MM.1S (cell line): ENCODE results near the gene LRRTM4.

Source experiments
- DNase-seq: peaks from one replicate; pipeline ENCODE4 v3.0.0-alpha.2; 2015
- H2AFZ ChIP-seq: fragments of 300-600 bp; sonication (generic); 2 replicates; pipeline ENCODE4 v1.6.0; 2016; ENCODE audit warnings: antibody characterized with exemption, low read length
- H3F3A ChIP-seq: fragments of 300-600 bp; sonication (generic); 2 replicates; pipeline ENCODE4 v1.6.1; 2016; ENCODE audit warnings: mild to moderate bottlenecking, antibody characterized with exemption, low read length, moderate library complexity, mixed read lengths; ENCODE audit not compliant: insufficient read depth
- H3K27ac ChIP-seq: fragments of 300-600 bp; sonication (generic); 2 replicates; pipeline ENCODE4 v1.5.1; 2016; ENCODE audit warnings: mild to moderate bottlenecking, low read length
- H3K27me3 ChIP-seq: fragments of 300-600 bp; sonication (generic); replicated peaks from 2 replicates; pipeline ENCODE4 v1.6.0; 2016; ENCODE audit warnings: low read length; ENCODE audit not compliant: insufficient read depth
- H3K36me3 ChIP-seq: fragments of 300-600 bp; sonication (generic); replicated peaks from 2 replicates; pipeline ENCODE4 v1.6.1; 2016; ENCODE audit warnings: mild to moderate bottlenecking, low read length, mixed read lengths; ENCODE audit not compliant: insufficient read depth
- H3K4me1 ChIP-seq: fragments of 300-600 bp; sonication (generic); 2 replicates; pipeline ENCODE4 v1.6.1; 2016; ENCODE audit warnings: low read length, mixed read lengths
- H3K4me2 ChIP-seq: fragments of 300-600 bp; sonication (generic); 2 replicates; pipeline ENCODE4 v1.6.0; 2016; ENCODE audit warnings: low read depth, low read length
- H3K4me3 ChIP-seq: fragments of 300-600 bp; sonication (generic); 2 replicates; pipeline ENCODE4 v1.5.1; 2016; ENCODE audit warnings: low read length, mixed read lengths
- H3K79me2 ChIP-seq: fragments of 300-600 bp; sonication (generic); 2 replicates; pipeline ENCODE4 v1.6.1; 2016; ENCODE audit warnings: mixed run types, low read length, mixed read lengths
- H3K9ac ChIP-seq: fragments of 300-600 bp; sonication (generic); 2 replicates; pipeline ENCODE4 v1.6.1; 2016; ENCODE audit warnings: low read length, mixed read lengths
- H3K9me2 ChIP-seq: fragments of 300-600 bp; sonication (generic); replicated peaks from 2 replicates; pipeline ENCODE4 v1.6.1; 2016; ENCODE audit warnings: mild to moderate bottlenecking, low read length, mixed read lengths; ENCODE audit not compliant: insufficient read depth
- H3K9me3 ChIP-seq: fragments of 300-600 bp; sonication (generic); replicated peaks from 2 replicates; pipeline ENCODE4 v1.6.1; 2016; ENCODE audit warnings: mild to moderate bottlenecking, low read length, mixed read lengths; ENCODE audit not compliant: insufficient read depth
- H4K20me1 ChIP-seq: fragments of 300-600 bp; sonication (generic); 2 replicates; pipeline ENCODE4 v1.6.1; 2016; ENCODE audit warnings: mild to moderate bottlenecking, low read length, moderate library complexity, mixed read lengths; ENCODE audit not compliant: insufficient read depth
- CTCF ChIP-seq: fragments of 300-600 bp; sonication (generic); IDR thresholded peaks from 2 replicates; pipeline ENCODE4 v1.5.1; 2016; ENCODE audit warnings: antibody characterized with exemption, low read length, mixed read lengths
- EZH2 ChIP-seq: fragments of 300-600 bp; sonication (generic); optimal IDR thresholded peaks from 2 replicates; pipeline ENCODE3; 2017; ENCODE audit warnings: low read depth, mild to moderate bottlenecking, antibody characterized with exemption, low read length, mixed read lengths
- EZH2phosphoT487 ChIP-seq: fragments of 300-600 bp; sonication (generic); IDR thresholded peaks from 2 replicates; pipeline ENCODE4 v1.6.1; 2018; ENCODE audit warnings: antibody characterized with exemption, low read length

LRRTM4 gene

GRCh38 chr2:77085561-77085960, 436.6 kb downstream of the LRRTM4 start:
- Histone ChIP-seq H3K36me3 (no peaks in the 10 kb centered on the region), H3K4me3 (no peak overlapping the region), H3K4me2 (no peak overlapping the region), H3K27me3 (no peaks in the 10 kb centered on the region), H3K27ac (no peak overlapping the region), H3K79me2 (no peaks in the 10 kb centered on the region), H3K9ac (no peak overlapping the region), H3K9me2 (no peaks in the 10 kb centered on the region), H4K20me1 (no peaks in the 10 kb centered on the region), H2AFZ (no peak overlapping the region), H3K4me1 (no peaks in the 10 kb centered on the region), H3F3A (no peaks in the 10 kb centered on the region), H3K9me3 (no peaks in the 10 kb centered on the region)
- DNase-seq, result no peak
- TF ChIP-seq EZH2 (no peak), EZH2phosphoT487 (no peak), CTCF (no peak)

- Histone ChIP-seq H3K4me3 (no peak overlapping the region), H3K9me3 (no peaks in the 10 kb centered on the region), H3K36me3 (no peaks in the 10 kb centered on the region), H3K9ac (no peak overlapping the region), H4K20me1 (no peaks in the 10 kb centered on the region), H3K4me1 (no peaks in the 10 kb centered on the region), H3K79me2 (no peaks in the 10 kb centered on the region), H3F3A (no peaks in the 10 kb centered on the region), H3K27me3 (no peaks in the 10 kb centered on the region), H2AFZ (no peak overlapping the region), H3K27ac (no peak overlapping the region), H3K9me2 (no peaks in the 10 kb centered on the region), H3K4me2 (no peak overlapping the region)
- no peak for TF ChIP-seq CTCF
- no peak for TF ChIP-seq EZH2
- TF ChIP-seq EZH2phosphoT487, result no peak
- no peak for DNase-seq
These were observed 440.6 kb downstream of the LRRTM4 start for GRCh38 chr2:77081597-77081996.

DNA sequence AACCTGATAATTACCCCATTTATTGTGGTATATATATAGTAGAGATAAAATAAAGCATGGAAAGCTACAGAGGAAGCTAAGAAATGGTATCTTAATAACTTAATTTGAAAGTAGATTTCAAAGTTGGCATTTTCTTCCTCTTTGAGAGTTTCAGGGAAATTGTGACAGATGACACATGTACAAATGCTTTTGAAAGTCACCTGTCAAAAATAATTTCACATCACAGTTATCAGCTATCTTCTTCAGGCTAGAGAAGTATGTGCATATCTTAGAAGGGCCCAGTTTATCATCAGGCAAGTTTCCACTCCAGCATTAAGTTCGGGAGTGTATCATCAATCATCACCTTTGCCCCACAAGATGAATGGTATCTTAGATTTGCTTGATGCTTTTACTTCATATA, 457.9 kb downstream of the LRRTM4 start:
- Histone ChIP-seq H3K27ac (no peak overlapping the region), H3K9me2 (no peaks in the 10 kb centered on the region), H3K27me3 (no peaks in the 10 kb centered on the region), H3K4me2 (no peak overlapping the region), H3K9me3 (no peaks in the 10 kb centered on the region), H2AFZ (no peak overlapping the region), H3K4me3 (no peak overlapping the region), H4K20me1 (no peaks in the 10 kb centered on the region), H3K9ac (no peak overlapping the region), H3K79me2 (no peaks in the 10 kb centered on the region), H3K4me1 (no peaks in the 10 kb centered on the region), H3K36me3 (no peaks in the 10 kb centered on the region), H3F3A (no peaks in the 10 kb centered on the region)
- DNase-seq, result no peak
- TF ChIP-seq EZH2phosphoT487, result no peak
- no peak for TF ChIP-seq EZH2
- TF ChIP-seq CTCF, result no peak
